K562 (cell line): ENCODE results near the gene ABHD12. TPM values are rescaled to one million over a fixed set of nuclear protein-coding genes. Genes with fewer than 3 reads are reported as not detected.

Experiments
- AFF4 ChIP-seq: sonication (generic); formaldehyde crosslinking; IDR thresholded peaks from 2 replicates; pipeline ENCODE4 v1.8.0; 2023; ENCODE audit warnings: mild to moderate bottlenecking, missing genetic modification reagents
- ELF2 ChIP-seq: fragments of 250-450 bp; sonication (Bioruptor Pico); IDR thresholded peaks from 2 replicates; pipeline ENCODE4 v1.5.0; 2021; ENCODE audit warnings: mild to moderate bottlenecking
- JUN ChIP-seq, 2 experiments: sonication (generic) in 1 of 2; formaldehyde crosslinking in 1 of 2; IDR thresholded peaks; 2 replicates each; pipeline versions ENCODE4 v1.6.1 to v1.8.0; 2012 to 2022; ENCODE audit warnings: borderline replicate concordance in 2 of 2, mild to moderate bottlenecking in 2 of 2, improper control_type of control experiment in 1 of 2, low read depth in 1 of 2, low read length in 1 of 2, missing genetic modification reagents in 1 of 2
- NFIC ChIP-seq: fragments of 450-650 bp; IDR thresholded peaks from 2 replicates; pipeline ENCODE4 v1.6.1; 2017; ENCODE audit warnings: mild to moderate bottlenecking, inconsistent platforms
- RBM22 ChIP-seq: fragments of 200-400 bp; formaldehyde crosslinking; IDR thresholded peaks from 2 replicates; pipeline ENCODE4 v1.6.1; 2018; ENCODE audit warnings: low read length, low read depth; ENCODE audit not compliant: poor library complexity, severe bottlenecking
- SMAD4 ChIP-seq: fragments of 250-450 bp; sonication (Bioruptor Pico); conservative IDR thresholded peaks from 2 replicates; pipeline ENCODE4 v1.8.0; 2021; ENCODE audit warnings: inconsistent platforms, mild to moderate bottlenecking, moderate library complexity
- THAP12 ChIP-seq: fragments of 250-450 bp; sonication (Bioruptor Pico); IDR thresholded peaks from 2 replicates; pipeline ENCODE4 v1.9.0; 2021; ENCODE audit warnings: mild to moderate bottlenecking, inconsistent platforms
- TRIM25 ChIP-seq: fragments of 450-650 bp; IDR thresholded peaks from 2 replicates; pipeline ENCODE4 v1.7.0; 2016; ENCODE audit warnings: borderline replicate concordance
- polyA plus RNA-seq, 8 experiments: library from polyadenylated mRNA; depleted of rRNA in 4 of 8; stranded (reverse) in 5 of 8; unstranded in 3 of 8; fragments of >200 nt; fragmentation: Nextera tagmentation in 2 of 8; fragmentation: Illumina TruSeq in 1 of 8; extraction: Ambion mirVana in 2 of 8; extraction: Trizol in 1 of 8; gene quantifications; 2 replicates each; pipeline versions ENCODE4 v1.2.1 to v1.2.3, GENCODE V29; 2011 to 2014; ENCODE audit warnings: inconsistent platforms in 1 of 8, missing spikeins in 1 of 8
- total RNA-seq, 7 experiments: library from RNA; depleted of rRNA in 6 of 7; stranded (reverse); fragments of >200 nt in 6 of 7; fragmentation: Illumina TruSeq in 2 of 7; extraction: Trizol in 2 of 7; gene quantifications; 2 replicates each; pipeline versions ENCODE4 v1.2.1 to v1.2.3, GENCODE V29; 2011 to 2021; ENCODE audit warnings: low replicate concordance in 1 of 7
- TF ChIP-seq, protein P1 (sequence below), 2 experiments: fragments of 450-650 bp in 1 of 2; sonication (generic) in 1 of 2; formaldehyde crosslinking; conservative IDR thresholded peaks; 2 replicates each; pipeline versions ENCODE4 v1.4.0 to v1.8.1; 2020 to 2022; ENCODE audit warnings: mild to moderate bottlenecking in 1 of 2, missing genetic modification reagents in 1 of 2

Gene ABHD12
- total and polyA plus RNA-seq, 9 of the 15 experiments (the other 6 are each of a cell fraction or from before 2014, with no cell fraction given): 0.65 to 15.6 (median 9.1) TPM

GRCh38 chr20:25390538-25391528 lies at the start of gene ABHD12 (continued):
- TF ChIP-seq, protein P1, sequence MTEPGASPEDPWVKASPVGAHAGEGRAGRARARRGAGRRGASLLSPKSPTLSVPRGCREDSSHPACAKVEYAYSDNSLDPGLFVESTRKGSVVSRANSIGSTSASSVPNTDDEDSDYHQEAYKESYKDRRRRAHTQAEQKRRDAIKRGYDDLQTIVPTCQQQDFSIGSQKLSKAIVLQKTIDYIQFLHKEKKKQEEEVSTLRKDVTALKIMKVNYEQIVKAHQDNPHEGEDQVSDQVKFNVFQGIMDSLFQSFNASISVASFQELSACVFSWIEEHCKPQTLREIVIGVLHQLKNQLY (CRISPR knock-in tag; conservative IDR thresholded peaks at IDR 0.05): no peak
- TF ChIP-seq ELF2 (CRISPR knock-in tag): no peak
- TF ChIP-seq NFIC: no peak
- no peak for TF ChIP-seq AFF4 (CRISPR knock-in tag)
- no peak for TF ChIP-seq RBM22
- 0 out of 2 replicates have a peak, but pooled peaks have one; percentile 49 for TF ChIP-seq SMAD4 (CRISPR knock-in tag)
- no peak for TF ChIP-seq TRIM25
- TF ChIP-seq JUN (IDR thresholded peaks at IDR 0.05; ENCODE audit: borderline replicate concordance, low read depth, low read length): no peak
- no peak for TF ChIP-seq JUN (CRISPR knock-in tag; IDR thresholded peaks at IDR 0.05; ENCODE audit: borderline replicate concordance)
- peak; percentile 74 for TF ChIP-seq THAP12
